GM12865 (cell line): ENCODE results near the gene SIM1.

Experiments used
- DNase-seq: peaks from one replicate; pipeline ENCODE4 v3.0.0; 2010; ENCODE audit warnings: low read depth
- H3K4me3 ChIP-seq: 2 replicates; pipeline ENCODE4 v1.5.1; 2011; ENCODE audit warnings: mild to moderate bottlenecking, low read depth, low read length, control low read depth
- TF ChIP-seq, protein P1 (sequence below): IDR thresholded peaks from 2 replicates; pipeline ENCODE4 v1.5.1; 2011; ENCODE audit warnings: low read length, control low read depth, low read depth, inconsistent platforms; ENCODE audit not compliant: insufficient read depth; ENCODE audit errors: missing control alignments

Gene SIM1

DNA sequence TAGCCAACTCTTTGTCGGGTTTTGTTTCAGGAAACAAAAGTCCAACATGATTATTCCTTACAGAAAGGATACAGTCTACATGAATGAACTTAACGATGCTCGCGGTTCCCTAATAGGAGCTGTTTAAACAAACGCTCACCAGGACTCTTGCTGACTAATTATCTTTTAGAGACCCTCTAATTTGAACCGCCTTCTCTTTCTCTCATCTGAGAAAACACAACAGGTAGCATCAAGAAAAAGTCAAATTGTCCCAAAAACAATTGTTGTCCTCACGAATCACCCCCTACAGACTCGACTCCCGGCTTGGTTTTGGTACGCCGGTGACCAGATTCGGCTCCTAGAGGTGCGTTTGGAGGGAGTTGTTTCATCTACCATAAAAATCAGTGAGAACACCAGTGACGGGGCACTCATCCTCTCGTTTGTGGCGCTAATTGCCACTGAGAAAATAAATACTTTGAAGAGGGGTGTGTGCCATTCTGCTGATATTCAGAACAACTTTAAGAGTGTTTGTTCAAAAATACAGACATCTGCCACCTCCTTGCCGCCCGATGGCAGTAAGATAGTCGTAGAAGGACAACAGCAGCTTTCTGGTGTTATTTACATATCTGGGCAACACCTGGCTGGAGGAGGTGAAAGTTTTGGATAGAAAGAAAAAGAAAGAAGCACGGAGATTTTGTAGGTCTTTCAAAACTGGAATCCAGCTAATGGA, 1.1 kb upstream of the SIM1 start:
- no peak for DNase-seq
- no peak overlapping the region for H3K4me3 ChIP-seq
- TF ChIP-seq, protein P1, sequence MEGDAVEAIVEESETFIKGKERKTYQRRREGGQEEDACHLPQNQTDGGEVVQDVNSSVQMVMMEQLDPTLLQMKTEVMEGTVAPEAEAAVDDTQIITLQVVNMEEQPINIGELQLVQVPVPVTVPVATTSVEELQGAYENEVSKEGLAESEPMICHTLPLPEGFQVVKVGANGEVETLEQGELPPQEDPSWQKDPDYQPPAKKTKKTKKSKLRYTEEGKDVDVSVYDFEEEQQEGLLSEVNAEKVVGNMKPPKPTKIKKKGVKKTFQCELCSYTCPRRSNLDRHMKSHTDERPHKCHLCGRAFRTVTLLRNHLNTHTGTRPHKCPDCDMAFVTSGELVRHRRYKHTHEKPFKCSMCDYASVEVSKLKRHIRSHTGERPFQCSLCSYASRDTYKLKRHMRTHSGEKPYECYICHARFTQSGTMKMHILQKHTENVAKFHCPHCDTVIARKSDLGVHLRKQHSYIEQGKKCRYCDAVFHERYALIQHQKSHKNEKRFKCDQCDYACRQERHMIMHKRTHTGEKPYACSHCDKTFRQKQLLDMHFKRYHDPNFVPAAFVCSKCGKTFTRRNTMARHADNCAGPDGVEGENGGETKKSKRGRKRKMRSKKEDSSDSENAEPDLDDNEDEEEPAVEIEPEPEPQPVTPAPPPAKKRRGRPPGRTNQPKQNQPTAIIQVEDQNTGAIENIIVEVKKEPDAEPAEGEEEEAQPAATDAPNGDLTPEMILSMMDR, result no peak

DNA sequence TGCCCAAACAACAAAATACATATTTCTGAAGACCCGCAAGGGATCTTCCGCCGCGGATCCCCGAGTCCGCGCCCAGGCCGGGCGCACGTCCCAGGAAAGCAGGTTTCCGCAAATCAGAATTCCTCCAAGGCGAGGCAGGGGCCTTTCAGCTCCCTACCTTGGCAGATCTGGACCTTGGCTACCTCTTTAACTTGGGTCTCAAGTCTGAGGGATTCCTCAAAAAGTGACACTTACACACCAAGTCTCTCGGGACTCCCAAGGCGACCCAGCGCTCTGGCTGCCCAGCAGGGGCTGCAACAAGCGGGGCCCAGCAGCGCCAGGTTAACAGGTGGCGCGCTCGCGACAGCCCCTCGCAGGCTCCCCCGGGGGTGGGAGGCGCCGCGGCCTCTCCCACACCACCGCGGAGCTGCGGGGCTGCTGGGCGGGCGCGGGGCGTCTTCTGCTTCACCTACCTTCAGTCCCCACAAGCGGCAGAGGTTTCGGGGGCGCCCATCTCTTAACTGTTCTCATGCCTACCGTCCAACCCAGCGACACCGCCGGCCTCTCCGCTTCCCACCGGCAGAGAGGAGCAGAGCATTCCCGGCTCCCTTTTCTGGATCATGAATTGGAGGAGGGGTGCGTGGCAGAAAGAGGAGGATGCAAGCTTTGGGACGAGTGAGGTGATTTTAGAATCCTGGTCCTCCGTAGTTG, 414 bp downstream of the SIM1 start:
- H3K4me3 ChIP-seq, result peak overlapping the region; percentile 13; the same call in 1 of the 2 replicates
- TF ChIP-seq, protein P1, result no peak
- no peak for DNase-seq

DNA sequence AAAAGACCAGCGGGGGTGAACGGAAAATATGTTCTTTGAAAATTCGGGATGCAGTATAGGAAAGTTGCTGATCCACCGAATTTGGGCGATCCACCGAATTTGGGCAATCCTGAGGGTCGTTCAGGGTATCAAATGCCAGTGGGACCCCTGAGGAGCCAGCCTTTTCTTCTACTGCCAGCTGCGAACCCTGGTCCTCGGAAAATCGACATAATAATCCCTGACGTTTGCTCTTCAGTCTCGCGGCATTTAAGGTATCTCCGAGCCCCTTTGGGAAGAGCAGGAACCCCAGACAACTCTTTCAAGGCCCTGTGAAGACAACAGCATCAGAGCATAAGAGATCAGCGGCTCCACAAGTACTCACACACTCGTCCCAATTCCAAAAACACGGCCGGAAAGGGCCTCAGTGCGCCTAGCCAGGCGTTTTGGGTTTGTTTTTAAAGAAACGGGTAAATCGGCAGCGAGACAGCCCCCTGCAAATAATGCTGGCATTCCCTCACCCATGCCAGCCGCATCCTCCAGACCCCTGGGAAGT, 1.0 kb downstream of the SIM1 start:
- H3K4me3 ChIP-seq, result no peak overlapping the region
- DNase-seq, result no peak

DNA sequence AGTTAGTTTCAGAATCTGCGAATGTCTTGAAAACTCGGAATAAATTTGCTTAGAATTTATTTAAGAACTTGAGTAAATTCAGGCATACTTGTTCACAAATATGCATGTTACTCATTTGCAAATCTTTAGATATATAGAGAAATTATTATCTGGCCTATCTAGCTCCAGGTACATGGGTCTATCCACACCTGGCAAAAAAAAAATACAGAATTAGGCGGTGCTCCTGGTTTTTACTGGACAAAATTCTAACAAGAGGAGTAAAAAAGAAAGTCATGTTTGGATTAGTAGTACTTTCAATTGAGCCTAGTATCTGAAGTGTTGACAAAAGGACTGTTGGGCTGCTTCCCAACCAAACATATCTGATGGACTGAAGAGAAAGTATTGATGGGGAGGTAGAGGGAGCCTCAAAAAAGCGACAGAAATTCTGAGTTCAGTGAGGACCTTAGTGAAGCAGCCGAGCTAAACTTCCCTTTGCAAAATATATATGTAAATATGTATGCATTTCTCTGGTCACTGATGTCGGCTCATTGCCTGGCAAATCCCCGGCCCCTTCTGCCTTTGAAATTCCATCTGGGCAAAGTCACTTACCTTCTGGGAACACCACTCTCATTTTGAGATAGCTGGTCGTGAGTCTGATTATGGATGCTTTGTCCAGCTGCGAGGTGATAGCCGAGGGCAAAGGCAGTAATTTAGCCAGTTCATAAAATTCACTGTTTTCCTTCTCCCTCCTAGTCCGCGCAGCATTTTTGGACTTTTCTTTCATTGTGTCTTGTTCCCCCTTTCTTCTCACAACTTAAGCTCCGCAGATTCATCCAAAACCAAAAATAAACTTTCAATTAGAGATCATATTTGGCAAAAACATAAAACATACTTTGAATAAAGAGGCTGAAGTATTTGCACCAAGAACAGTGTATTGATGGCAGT, 1.8 kb downstream of the SIM1 start:
- H3K4me3 ChIP-seq, result no peak overlapping the region

More for the DNA sequence above, 1.0 kb downstream of the SIM1 start:
- TF ChIP-seq, protein P1, result no peak

DNA sequence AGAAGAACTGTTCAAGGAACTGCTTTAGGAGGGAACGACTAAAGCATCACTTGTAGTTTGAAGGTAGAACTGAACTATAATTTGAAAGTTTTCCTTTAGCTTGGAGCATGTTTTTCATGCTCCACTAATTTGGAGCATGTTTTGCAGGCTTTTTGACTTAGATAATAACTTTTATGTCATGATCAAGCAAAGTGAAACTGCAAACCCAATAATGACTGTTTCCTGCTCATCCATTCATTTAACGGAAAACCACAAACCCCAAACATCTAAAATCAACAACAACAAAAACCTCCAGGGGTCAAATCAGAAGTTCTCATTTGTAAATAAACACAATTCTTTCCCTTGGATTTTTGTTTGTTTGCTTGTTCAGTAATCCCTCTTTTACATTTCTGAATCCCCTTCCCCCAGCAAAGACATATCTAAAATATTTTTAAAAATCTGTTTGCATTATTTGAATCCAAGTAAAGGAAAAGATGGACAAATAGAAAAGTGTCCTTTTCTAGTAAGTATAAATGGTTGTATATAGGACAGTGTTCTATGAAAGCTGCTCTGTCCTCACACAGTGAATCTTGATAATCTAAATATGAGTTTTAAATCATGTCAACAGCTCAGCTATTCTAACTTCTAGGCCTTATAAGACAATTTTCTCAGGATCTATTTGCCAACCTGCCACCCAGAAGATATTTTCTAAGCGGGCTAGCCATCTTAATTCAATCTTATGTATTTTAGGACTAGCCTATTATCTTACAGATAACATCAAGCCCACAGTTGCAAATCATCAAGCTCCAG, 2.6 kb downstream of the SIM1 start:
- DNase-seq, result peak; percentile 43
- TF ChIP-seq, protein P1, result no peak
- H3K4me3 ChIP-seq, result no peak overlapping the region

More for the DNA sequence above, 1.8 kb downstream of the SIM1 start:
- no peak for DNase-seq
- TF ChIP-seq, protein P1, result no peak
